Psoas muscle (tissue), 8 donors: ENCODE measurements around the gene CCDC141. TPM values are rescaled to one million over a fixed set of nuclear protein-coding genes. Genes with fewer than 3 reads are reported as not detected.
A peak's percentile ranks its signal among the peaks of the same experiment; 100 is the strongest.

Experiments
- ATAC-seq, 4 donors: fragments of 200-7000 bp; cut with Tn5 transposase; one replicate each; pipeline ENCODE4 v1.9.1; 2020; ENCODE audit warnings: moderate library complexity in 3 of 4, mild to moderate bottlenecking in 2 of 4
- DNase-seq, 2 donors: peaks; one replicate each; pipeline ENCODE4 v3.0.0-alpha.2; 2020
- H3K27ac ChIP-seq: fragments of 200-600 bp; one replicate; pipeline ENCODE4 v1.8.0; 2022
- H3K27me3 ChIP-seq, 3 donors: fragments of 200-600 bp in 1 of 3; one replicate each; pipeline versions ENCODE4 v1.6.1 to v1.8.0; 2013 to 2022; ENCODE audit warnings: low read length in 2 of 3, mild to moderate bottlenecking in 2 of 3, moderate library complexity in 1 of 3; ENCODE audit not compliant: insufficient read depth in 3 of 3
- H3K36me3 ChIP-seq, 2 donors: fragments of 200-600 bp in 1 of 2; one replicate each; pipeline versions ENCODE4 v1.6.1 to v1.8.0; 2013 to 2022; ENCODE audit warnings: low read depth in 1 of 2, mild to moderate bottlenecking in 1 of 2, moderate library complexity in 1 of 2; ENCODE audit not compliant: insufficient read depth in 1 of 2
- H3K4me1 ChIP-seq: fragments of 200-600 bp; one replicate; pipeline ENCODE4 v1.8.0; 2022
- H3K4me3 ChIP-seq: fragments of 200-600 bp; one replicate; pipeline ENCODE4 v1.8.0; 2022; ENCODE audit warnings: mild to moderate bottlenecking
- H3K9me3 ChIP-seq: fragments of 200-600 bp; one replicate; pipeline ENCODE4 v1.8.0; 2022
- CTCF ChIP-seq: fragments of 200-600 bp; IDR thresholded peaks from one replicate; pipeline ENCODE4 v1.8.0; 2022; ENCODE audit warnings: antibody characterized with exemption
- WGBS, 3 donors: extraction: QIAGEN DNeasy Blood & Tissue Kit; methylation state at CpG; one replicate each; pipeline versions ENCODE4 v1.1.6 to v1.1.7; 2013; 5-methylcytosine and 5-hydroxymethylcytosine counted together
- intact Hi-C, 2 donors: fragments of 100-400 bp; cut with DNase I; formaldehyde crosslinking; loops; one replicate each; pipeline versions ENCODE4 v1.11.0 to v1.14.2; 2022
- polyA plus RNA-seq, 3 donors: library from polyadenylated mRNA; stranded (reverse); fragments of 200-250 nt; gene quantifications; one replicate each; pipeline ENCODE4 v1.2.3, GENCODE V29; 2013
- total RNA-seq, 4 donors: library from RNA; stranded (reverse); fragmentation: NEBNext Ultra II Directional in 2 of 4; extraction: Animal tissue kit (Norgen Biotek cat#: 25700) in 2 of 4; gene quantifications; one replicate each; pipeline versions ENCODE4 v1.2.1 to v1.2.4, GENCODE V29; 2021 to 2023
- donor health status: healthy with polysubstance abuse.
- donor health status: DM: no; HTN: no; CAD: no; lungs with moderate emphysema.
- donor health status: Bipolar disorder and iron deficiency.
- donor health status: healthy.
- donor health status: DM: yes; HTN: yes; CAD: no.
- donor health status: DM: no; HTN: no; CAD: no.
- donor health status: DM: no; HTN: no; CAD: no.
- donor health status: DM: yes; HTN: yes; CAD: no.

The CCDC141 gene
- total and polyA plus RNA-seq, 7 donors: 0.82 to 14.9 (median 5.9) TPM

GRCh38 chr2:178825183-178825582 lies 224.8 kb downstream of the CCDC141 start:
- no peak for TF ChIP-seq CTCF
- DNase-seq (no peak), ATAC-seq (no peak)
- peaks cover 34% of the 10 kb centered on the region for H3K4me1 ChIP-seq
- intact Hi-C loops: no loop called here
- no peak overlapping the region for H3K4me3 ChIP-seq
- H3K36me3 ChIP-seq: no peaks in the 10 kb centered on the region
- WGBS, 3 donors: 44 to 81% (median 48%) methylated on average over 1 of the region's 1 CpG
- H3K9me3 ChIP-seq: no peaks in the 10 kb centered on the region
- no peaks in the 10 kb centered on the region for H3K27me3 ChIP-seq
- peak overlapping the region; percentile 24 for H3K27ac ChIP-seq

- Histone ChIP-seq H3K4me1 (peaks cover 30% of the 10 kb centered on the region), H3K36me3 (no peaks in the 10 kb centered on the region), H3K9me3 (no peaks in the 10 kb centered on the region), H3K27ac (peak overlapping the region; percentile 24), H3K4me3 (peak overlapping the region; percentile 14), H3K27me3 (no peaks in the 10 kb centered on the region)
- TF ChIP-seq CTCF: no peak
- intact Hi-C loops: no loop called here
- WGBS, 3 donors: 30 to 50% (median 31%) methylated on average over 7 of the region's 7 CpGs
- peak; percentile 53 to 75 (median 55) for ATAC-seq
- peak in 1 of 2 donors; percentile 58 for DNase-seq
Observed at GRCh38 chr2:178824181-178824580, 225.8 kb downstream of the CCDC141 start.

- Histone ChIP-seq H3K27me3 (no peaks in the 10 kb centered on the region), H3K9me3 (no peaks in the 10 kb centered on the region), H3K4me1 (peaks cover 20% of the 10 kb centered on the region), H3K27ac (peak overlapping the region; percentile 84), H3K4me3 (peak overlapping the region; percentile 58), H3K36me3 (no peaks in the 10 kb centered on the region)
- DNase-seq (no peak), ATAC-seq (peak; percentile 86 to 92 (median 89))
- WGBS, 3 donors: 6 to 14% (median 7%) methylated on average over 4 of the region's 4 CpGs
- intact Hi-C loops: no loop called here
- no peak for TF ChIP-seq CTCF
Observed at GRCh38 chr2:178819992-178820391, 229.9 kb downstream of the CCDC141 start.

GRCh38 chr2:178819147-178819875 lies 230.6 kb downstream of the CCDC141 start:
- Histone ChIP-seq H3K4me3 (peak overlapping the region; percentile 58), H3K27me3 (no peaks in the 10 kb centered on the region), H3K36me3 (no peaks in the 10 kb centered on the region), H3K9me3 (no peaks in the 10 kb centered on the region), H3K4me1 (peaks cover 20% of the 10 kb centered on the region), H3K27ac (peak overlapping the region; percentile 84)
- intact Hi-C loops: no loop called here
- 78 to 87% (median 82%) methylated on average over 1 of the region's 1 CpG for WGBS, 3 donors
- no peak for DNase-seq
- peak; percentile 57 to 70 (median 64) for ATAC-seq
- peak; percentile 12 for TF ChIP-seq CTCF
